ENCODE data around the gene ITPRIPL2.

The ITPRIPL2 gene

GRCh38 chr16:19123535-19124178 lies 9.9 kb downstream of the ITPRIPL2 start:
- no peak for DNase-seq

GRCh38 chr16:19126300-19126699 lies 12.5 kb downstream of the ITPRIPL2 start:
- DNase-seq = no peak

- no peak for DNase-seq
Observed at GRCh38 chr16:19127205-19127604, 13.4 kb downstream of the ITPRIPL2 start.

GRCh38 chr16:19127674-19128131 lies 13.9 kb downstream of the ITPRIPL2 start:
- no peak for DNase-seq

- DNase-seq = no peak
Observed at GRCh38 chr16:19128454-19129200, 14.9 kb downstream of the ITPRIPL2 start.

GRCh38 chr16:19130385-19130784 lies 16.6 kb downstream of the ITPRIPL2 start:
- no peak for DNase-seq

- peak; percentile 48 for DNase-seq
Observed at GRCh38 chr16:19130852-19131824, 17.4 kb downstream of the ITPRIPL2 start.

GRCh38 chr16:19131825-19132218 lies 18.1 kb downstream of the ITPRIPL2 start:
- no peak for DNase-seq

GRCh38 chr16:19132255-19132654 lies 18.5 kb downstream of the ITPRIPL2 start:
- DNase-seq = no peak

- DNase-seq = no peak
Observed at GRCh38 chr16:19132898-19133297, 19.1 kb downstream of the ITPRIPL2 start.

- no peak for DNase-seq
Observed at GRCh38 chr16:19133600-19133999, 19.8 kb downstream of the ITPRIPL2 start.

GRCh38 chr16:19135201-19135842 lies 21.6 kb downstream of the ITPRIPL2 start:
- no peak for DNase-seq

- DNase-seq = no peak
Observed at GRCh38 chr16:19135896-19136438, 22.2 kb downstream of the ITPRIPL2 start.

- no peak for DNase-seq
Observed at GRCh38 chr16:19136549-19137196, 22.9 kb downstream of the ITPRIPL2 start.

GRCh38 chr16:19137201-19138128 lies 23.7 kb downstream of the ITPRIPL2 start:
- DNase-seq = no peak

- DNase-seq = no peak
Observed at GRCh38 chr16:19138601-19139000, 24.8 kb downstream of the ITPRIPL2 start.

GRCh38 chr16:19139436-19140091 lies 25.8 kb downstream of the ITPRIPL2 start:
- DNase-seq = no peak

- DNase-seq = no peak
Observed at GRCh38 chr16:19140396-19140795, 26.6 kb downstream of the ITPRIPL2 start.

GRCh38 chr16:19142939-19143598 lies 29.3 kb downstream of the ITPRIPL2 start:
- no peak for DNase-seq

- DNase-seq = no peak
Observed at GRCh38 chr16:19143599-19143956, 29.8 kb downstream of the ITPRIPL2 start.
